HG03460 (cell line): Measurements from ENCODE around the gene DCP2.

Experiments used
- ATAC-seq: cut with Tn5 transposase; IDR thresholded peaks from one replicate; pipeline ENCODE4 v1.9.1; 2021; ENCODE audit not compliant: unreplicated experiment

Gene DCP2

GRCh38 chr5:113017881-113018635 lies 41.5 kb downstream of the DCP2 start:
- ATAC-seq, result no peak

- ATAC-seq, result no peak
These were observed 44.1 kb downstream of the DCP2 start for GRCh38 chr5:113020461-113021273.

GRCh38 chr5:113022661-113023060 lies 46.1 kb downstream of the DCP2 start:
- peak; percentile 79 for ATAC-seq

- ATAC-seq, result no peak
These were observed 47.6 kb downstream of the DCP2 start for GRCh38 chr5:113024076-113024697.

- no peak for ATAC-seq
These were observed 49.0 kb downstream of the DCP2 start for GRCh38 chr5:113025596-113025995.

GRCh38 chr5:113026211-113026610 lies 49.6 kb downstream of the DCP2 start:
- no peak for ATAC-seq

GRCh38 chr5:113027015-113027414 lies 50.4 kb downstream of the DCP2 start:
- ATAC-seq, result no peak

GRCh38 chr5:113027431-113027830 lies 50.8 kb downstream of the DCP2 start:
- ATAC-seq, result no peak

GRCh38 chr5:113029614-113030013 lies 53.0 kb downstream of the DCP2 start:
- no peak for ATAC-seq

GRCh38 chr5:113031104-113031503 lies 54.5 kb downstream of the DCP2 start:
- no peak for ATAC-seq

- no peak for ATAC-seq
These were observed 55.0 kb downstream of the DCP2 start for GRCh38 chr5:113031557-113031956.

GRCh38 chr5:113034182-113034773 lies 57.7 kb downstream of the DCP2 start:
- no peak for ATAC-seq

GRCh38 chr5:113035096-113035495 lies 58.5 kb downstream of the DCP2 start:
- ATAC-seq, result no peak

GRCh38 chr5:113036321-113036720 lies 59.7 kb downstream of the DCP2 start:
- ATAC-seq, result no peak

GRCh38 chr5:113036826-113037225 lies 60.2 kb downstream of the DCP2 start:
- ATAC-seq, result no peak

- no peak for ATAC-seq
These were observed 61.5 kb downstream of the DCP2 start for GRCh38 chr5:113038136-113038535.

- ATAC-seq, result no peak
These were observed 62.1 kb downstream of the DCP2 start for GRCh38 chr5:113038714-113039113.

- ATAC-seq, result no peak
These were observed 62.8 kb downstream of the DCP2 start for GRCh38 chr5:113039229-113039933.

- ATAC-seq, result no peak
These were observed 63.3 kb downstream of the DCP2 start for GRCh38 chr5:113039934-113040285.

GRCh38 chr5:113040672-113041260 lies 64.2 kb downstream of the DCP2 start:
- no peak for ATAC-seq
